Uterus (tissue), 4 donors: Measurements from ENCODE around the gene PLXNB3. TPM values are rescaled to one million over a fixed set of nuclear protein-coding genes. Genes with fewer than 3 reads are reported as not detected.

Experiments used
- DNase-seq, 2 donors: peaks; one replicate each; pipeline ENCODE4 v3.0.0-alpha.2; 2019 to 2020
- H3K27ac ChIP-seq, 2 donors: fragments of 200-600 bp; sonication (generic); 1 replicate in 1 of 2; 2 replicates in 1 of 2; pipeline ENCODE4 v1.5.1; 2016 to 2018
- H3K27me3 ChIP-seq, 2 donors: fragments of 200-600 bp; sonication (generic); one replicate each; pipeline ENCODE4 v1.5.1; 2018 to 2019; ENCODE audit warnings: control low read depth in 1 of 2
- H3K36me3 ChIP-seq, 2 donors: fragments of 200-600 bp; sonication (generic); one replicate each; pipeline ENCODE4 v1.5.1; 2019; ENCODE audit warnings: control low read depth in 1 of 2
- H3K4me1 ChIP-seq, 2 donors: fragments of 200-600 bp; sonication (generic); one replicate each; pipeline ENCODE4 v1.5.1; 2018 to 2019; ENCODE audit warnings: control low read depth in 1 of 2
- H3K4me3 ChIP-seq, 2 donors: fragments of 200-600 bp; sonication (generic); 1 replicate in 1 of 2; 2 replicates in 1 of 2; pipeline ENCODE4 v1.5.1; 2018 to 2019; ENCODE audit warnings: mild to moderate bottlenecking in 1 of 2
- H3K9me3 ChIP-seq, 2 donors: fragments of 200-600 bp; sonication (generic); one replicate each; pipeline ENCODE4 v1.5.1; 2019; ENCODE audit warnings: control low read depth in 1 of 2
- POLR2A ChIP-seq, 2 donors: fragments of 450-650 bp; IDR thresholded peaks; one replicate each; pipeline ENCODE4 v1.6.1; 2016; ENCODE audit warnings: antibody characterized with exemption in 2 of 2, mild to moderate bottlenecking in 1 of 2, moderate library complexity in 1 of 2
- intact Hi-C: fragments of 100-400 bp; cut with DNase I; formaldehyde crosslinking; loops from one replicate; pipeline ENCODE4 v1.15.1; 2023; ENCODE audit warnings: low total_unique reads
- total RNA-seq, 4 donors: library from RNA; depleted of rRNA in 3 of 4; stranded (reverse); fragments of >200 nt in 3 of 4; gene quantifications; one replicate each; pipeline versions ENCODE4 v1.1.0 to v1.2.4, GENCODE V29; 2014 to 2023
- TF ChIP-seq, protein P1 (sequence below), 4 experiments: fragments of 200-600 bp in 2 of 4; fragments of 450-650 bp in 2 of 4; sonication (generic) in 2 of 4; IDR thresholded peaks; one replicate each; pipeline ENCODE4 v1.5.1; 2016 to 2019; ENCODE audit warnings: antibody characterized with exemption in 4 of 4, mild to moderate bottlenecking in 2 of 4, moderate library complexity in 1 of 4
- donor health status: DM: yes; HTN: yes; CAD: no.

PLXNB3 gene
- total RNA-seq, 4 donors from 2014 or later = 1.5 to 50.7 (median 5.1) TPM

GRCh38 chrX:153768311-153769157 is 4.5 kb downstream of the PLXNB3 start:
- Histone ChIP-seq H3K27ac (no peak overlapping the region), H3K4me1 (no peaks in the 10 kb centered on the region), H3K27me3 (no peaks in the 10 kb centered on the region), H3K36me3 (no peaks in the 10 kb centered on the region), H3K4me3 (no peak overlapping the region), H3K9me3 (no peaks in the 10 kb centered on the region)
- intact Hi-C loops = loop anchor here (2.0 kb wide), 1 partner anchor 70 kb away; no protein-coding TSS in a partner anchor
- no peak for DNase-seq
- TF ChIP-seq, protein P1, sequence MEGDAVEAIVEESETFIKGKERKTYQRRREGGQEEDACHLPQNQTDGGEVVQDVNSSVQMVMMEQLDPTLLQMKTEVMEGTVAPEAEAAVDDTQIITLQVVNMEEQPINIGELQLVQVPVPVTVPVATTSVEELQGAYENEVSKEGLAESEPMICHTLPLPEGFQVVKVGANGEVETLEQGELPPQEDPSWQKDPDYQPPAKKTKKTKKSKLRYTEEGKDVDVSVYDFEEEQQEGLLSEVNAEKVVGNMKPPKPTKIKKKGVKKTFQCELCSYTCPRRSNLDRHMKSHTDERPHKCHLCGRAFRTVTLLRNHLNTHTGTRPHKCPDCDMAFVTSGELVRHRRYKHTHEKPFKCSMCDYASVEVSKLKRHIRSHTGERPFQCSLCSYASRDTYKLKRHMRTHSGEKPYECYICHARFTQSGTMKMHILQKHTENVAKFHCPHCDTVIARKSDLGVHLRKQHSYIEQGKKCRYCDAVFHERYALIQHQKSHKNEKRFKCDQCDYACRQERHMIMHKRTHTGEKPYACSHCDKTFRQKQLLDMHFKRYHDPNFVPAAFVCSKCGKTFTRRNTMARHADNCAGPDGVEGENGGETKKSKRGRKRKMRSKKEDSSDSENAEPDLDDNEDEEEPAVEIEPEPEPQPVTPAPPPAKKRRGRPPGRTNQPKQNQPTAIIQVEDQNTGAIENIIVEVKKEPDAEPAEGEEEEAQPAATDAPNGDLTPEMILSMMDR (IDR thresholded peaks at IDR 0.05) = no peak
- no peak for TF ChIP-seq POLR2A (IDR thresholded peaks at IDR 0.05)

GRCh38 chrX:153769158-153769864 is 5.3 kb downstream of the PLXNB3 start:
- Histone ChIP-seq H3K27me3 (no peaks in the 10 kb centered on the region), H3K36me3 (no peaks in the 10 kb centered on the region), H3K4me1 (no peaks in the 10 kb centered on the region), H3K27ac (no peak overlapping the region), H3K9me3 (no peaks in the 10 kb centered on the region), H3K4me3 (no peak overlapping the region)
- DNase-seq = no peak
- TF ChIP-seq POLR2A (IDR thresholded peaks at IDR 0.05) = no peak
- TF ChIP-seq, protein P1 (IDR thresholded peaks at IDR 0.05) = no peak
- intact Hi-C loops = loop anchor here (2.0 kb wide), 1 partner anchor 69 kb away; no protein-coding TSS in a partner anchor

GRCh38 chrX:153769865-153770600 is 6.0 kb downstream of the PLXNB3 start:
- TF ChIP-seq POLR2A (IDR thresholded peaks at IDR 0.05) = no peak
- TF ChIP-seq, protein P1 (IDR thresholded peaks at IDR 0.05) = no peak
- Histone ChIP-seq H3K9me3 (no peaks in the 10 kb centered on the region), H3K4me1 (no peaks in the 10 kb centered on the region), H3K27ac (no peak overlapping the region), H3K36me3 (no peaks in the 10 kb centered on the region), H3K4me3 (no peak overlapping the region), H3K27me3 (no peaks in the 10 kb centered on the region)
- intact Hi-C loops = loop anchor here (2.0 kb wide), 1 partner anchor 69 kb away; no protein-coding TSS in a partner anchor
- no peak for DNase-seq

- no peak for TF ChIP-seq POLR2A (IDR thresholded peaks at IDR 0.05)
- TF ChIP-seq, protein P1 (IDR thresholded peaks at IDR 0.05) = no peak
- Histone ChIP-seq H3K9me3 (no peaks in the 10 kb centered on the region), H3K4me1 (no peaks in the 10 kb centered on the region), H3K4me3 (no peak overlapping the region), H3K27ac (no peak overlapping the region), H3K27me3 (no peaks in the 10 kb centered on the region), H3K36me3 (no peaks in the 10 kb centered on the region)
- no peak for DNase-seq
- intact Hi-C loops = no loop called here
Observed at GRCh38 chrX:153770601-153771414, 6.8 kb downstream of the PLXNB3 start.
